ENCODE results near the gene IL36RN.
A peak's percentile ranks its signal among the peaks of the same experiment; 100 is the strongest.

Gene IL36RN

DNA sequence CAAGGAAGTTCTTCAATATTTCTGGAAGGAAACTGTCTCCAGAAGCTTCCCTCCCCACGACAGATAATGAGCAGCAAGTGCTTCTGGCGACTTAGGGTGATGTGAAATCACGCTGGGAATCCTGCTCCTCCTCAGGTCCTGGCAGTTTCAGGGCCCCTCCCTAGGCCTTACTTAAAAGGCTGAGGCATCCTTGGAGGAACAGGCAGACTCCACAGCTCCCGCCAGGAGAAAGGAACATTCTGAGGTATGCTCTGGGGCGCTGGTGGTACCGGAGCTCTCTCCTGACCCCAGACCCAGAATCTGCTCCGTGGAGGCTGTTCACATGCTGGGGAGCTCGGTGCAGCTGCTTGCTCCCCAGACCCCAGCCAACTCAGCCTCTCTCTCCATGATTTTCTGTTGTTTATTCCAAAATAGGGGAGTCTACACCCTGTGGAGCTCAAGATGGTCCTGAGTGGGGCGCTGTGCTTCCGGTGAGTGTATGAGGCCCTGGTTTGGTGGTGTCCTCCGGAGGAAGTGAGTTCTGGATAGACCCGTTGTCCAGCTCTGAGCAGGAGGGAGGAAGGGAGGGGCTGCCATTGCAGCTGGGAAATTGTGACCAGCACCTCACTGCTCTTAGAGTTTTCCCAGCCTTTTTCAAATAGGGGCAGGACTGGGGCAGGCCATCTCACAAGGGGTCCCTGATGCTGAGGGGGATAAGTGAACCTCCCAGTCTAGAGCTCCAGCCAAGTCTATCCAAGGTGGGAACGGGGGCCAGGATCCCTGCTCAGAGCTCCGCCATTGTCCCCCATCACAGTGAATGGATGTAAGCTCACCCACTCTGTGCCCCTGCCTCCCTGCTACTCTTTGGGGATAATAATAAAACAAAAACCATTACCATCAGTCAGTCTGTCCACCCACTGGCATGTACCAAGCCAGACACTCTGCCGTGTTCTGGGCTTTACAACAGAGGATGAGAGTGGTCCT is at the start of gene IL36RN:
Gene IL36RN (plus strand): TSS at position 201 of the 963 bp plus-strand sequence. CDS start 241 bp downstream, at position 442.
- DNase-seq: no peak

- DNase-seq: no peak
Observed at GRCh38 chr2:113009622-113010021, 49.4 kb upstream of the IL36RN start.

GRCh38 chr2:113010088-113010487 is 48.9 kb upstream of the IL36RN start:
- no peak for DNase-seq

DNA sequence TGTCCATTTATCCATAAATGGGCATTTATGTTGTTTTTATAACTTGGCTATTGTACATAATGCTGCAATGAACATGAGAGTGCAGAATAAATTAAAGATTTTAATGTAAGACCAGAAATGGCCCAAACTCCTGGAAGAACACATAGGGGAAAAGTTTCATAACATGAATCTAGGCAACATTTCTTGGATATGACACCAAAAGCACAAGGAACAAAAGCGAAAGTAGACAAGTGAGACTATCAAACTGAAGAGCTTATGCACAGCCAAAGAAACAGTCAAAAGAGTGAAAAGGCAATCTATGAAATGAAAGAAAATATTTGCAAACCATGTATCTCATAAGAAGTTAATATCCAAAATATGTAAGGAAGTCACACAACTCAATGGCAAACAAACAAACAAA is 47.9 kb upstream of the IL36RN start:
- DNase-seq: no peak

DNA sequence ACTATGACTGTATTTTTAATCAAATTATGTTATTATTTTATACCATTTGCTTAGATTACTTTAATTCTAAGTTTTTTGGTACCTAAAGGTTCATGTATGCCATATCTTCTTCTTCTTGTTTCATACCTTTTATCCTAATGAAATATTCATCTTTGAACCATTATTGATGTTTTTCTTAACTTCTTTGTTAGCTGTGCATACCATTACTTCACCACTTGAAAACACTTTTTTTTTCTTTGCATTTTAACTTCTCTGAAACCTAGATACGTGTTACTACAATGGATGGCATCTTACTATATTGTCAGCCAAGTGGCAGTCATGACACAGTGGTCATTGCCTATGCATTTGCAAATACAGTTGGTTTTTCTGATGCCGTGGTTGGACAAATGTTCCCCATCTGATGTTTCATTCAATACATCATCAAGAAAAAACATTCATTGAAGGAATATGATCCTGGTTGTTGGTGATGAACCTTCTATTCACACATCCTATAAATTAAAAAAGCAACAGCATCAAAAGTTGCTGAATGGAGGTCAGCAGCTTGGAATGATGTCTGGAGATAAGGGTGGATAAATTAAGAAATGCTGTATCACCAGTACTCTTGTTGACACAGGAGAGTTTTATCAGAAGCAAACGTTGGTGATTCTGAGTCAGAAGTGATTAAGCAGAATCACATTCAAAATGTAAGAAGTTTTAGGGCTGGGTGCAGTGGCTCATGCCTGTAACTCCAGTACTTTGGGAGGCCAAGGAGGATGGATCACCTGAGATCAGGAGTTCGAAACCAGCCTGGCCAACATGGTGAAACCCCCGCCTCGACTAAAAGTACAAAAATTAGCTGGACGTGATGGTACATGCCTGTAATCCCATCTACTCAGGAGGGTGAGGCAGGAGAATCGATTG is 46.3 kb upstream of the IL36RN start:
- no peak for DNase-seq

DNA sequence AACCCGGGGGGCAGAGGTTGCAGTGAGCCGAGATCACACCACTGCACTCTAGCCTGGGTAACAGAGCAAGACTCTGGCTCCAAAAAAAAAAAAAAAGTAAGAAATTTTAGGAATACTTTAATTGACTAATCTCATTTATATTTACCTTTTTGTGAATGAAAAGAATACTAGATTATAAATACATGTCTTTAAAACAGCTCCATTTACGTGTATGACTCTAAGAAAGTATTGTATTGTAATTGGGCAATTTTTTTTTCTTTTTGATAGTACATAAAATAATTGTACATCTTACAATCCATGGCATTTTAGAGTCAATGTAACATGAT is 45.7 kb upstream of the IL36RN start:
- no peak for DNase-seq

DNA sequence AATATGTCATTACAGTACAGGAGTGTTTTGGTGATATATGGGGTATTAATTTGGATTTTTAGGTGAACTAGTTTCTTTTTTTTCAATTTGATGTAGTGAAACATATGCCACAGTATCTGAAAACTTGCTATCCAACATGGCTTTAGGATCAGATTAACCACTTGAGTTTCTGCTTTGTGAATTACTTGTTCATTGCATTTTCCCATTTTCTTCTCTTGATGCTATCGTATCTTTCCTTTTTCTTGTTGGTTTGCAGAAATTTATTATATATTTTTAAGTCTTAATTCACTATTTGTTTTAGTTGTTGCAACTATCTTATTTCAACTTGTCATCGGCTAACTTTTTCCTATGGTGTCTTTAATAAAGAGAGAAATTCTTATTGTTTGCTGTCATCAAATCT is 44.9 kb upstream of the IL36RN start:
- no peak for DNase-seq

DNA sequence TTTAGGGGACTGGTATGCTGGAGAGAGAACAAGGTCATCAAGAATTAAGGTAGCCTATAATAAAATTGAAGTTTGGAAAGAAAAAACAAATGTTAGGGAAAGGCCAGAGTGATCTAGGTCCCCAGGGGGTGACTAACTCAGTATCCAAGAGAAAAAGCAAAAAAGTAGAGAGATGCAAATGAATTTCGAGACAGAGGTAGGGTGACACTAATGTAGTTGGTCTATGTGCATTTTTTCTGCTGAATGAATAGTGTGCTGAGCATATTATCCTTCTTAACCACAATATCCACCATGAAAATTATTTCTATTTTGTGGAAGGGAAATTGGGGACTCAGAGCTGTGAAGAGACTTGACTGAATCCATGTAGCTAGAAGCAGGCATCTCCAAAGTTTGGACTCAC is 44.0 kb upstream of the IL36RN start:
- DNase-seq: no peak

- no peak for DNase-seq
Observed at GRCh38 chr2:113015655-113016054, 43.3 kb upstream of the IL36RN start.

DNA sequence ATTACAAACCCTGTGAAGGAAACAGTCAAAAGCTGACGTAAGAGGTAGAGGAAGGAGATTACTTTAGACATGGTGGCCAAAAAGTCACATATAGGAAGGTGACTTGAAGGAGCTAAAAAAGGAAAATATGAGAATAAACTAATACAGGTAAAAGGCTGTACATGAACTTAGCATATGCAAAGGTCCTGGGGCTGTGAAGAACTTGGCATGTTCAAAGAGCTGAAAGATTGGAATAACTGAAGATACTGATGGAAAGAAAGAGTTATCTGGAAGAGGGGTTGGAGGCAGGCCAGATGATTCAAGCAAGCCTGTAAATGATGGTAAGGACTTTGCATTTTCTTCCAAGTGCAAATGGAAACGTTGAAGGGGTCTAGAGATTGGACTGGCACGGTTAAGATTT is 40.5 kb upstream of the IL36RN start:
- DNase-seq: no peak

GRCh38 chr2:113021312-113021711 is 37.7 kb upstream of the IL36RN start:
- no peak for DNase-seq

DNA sequence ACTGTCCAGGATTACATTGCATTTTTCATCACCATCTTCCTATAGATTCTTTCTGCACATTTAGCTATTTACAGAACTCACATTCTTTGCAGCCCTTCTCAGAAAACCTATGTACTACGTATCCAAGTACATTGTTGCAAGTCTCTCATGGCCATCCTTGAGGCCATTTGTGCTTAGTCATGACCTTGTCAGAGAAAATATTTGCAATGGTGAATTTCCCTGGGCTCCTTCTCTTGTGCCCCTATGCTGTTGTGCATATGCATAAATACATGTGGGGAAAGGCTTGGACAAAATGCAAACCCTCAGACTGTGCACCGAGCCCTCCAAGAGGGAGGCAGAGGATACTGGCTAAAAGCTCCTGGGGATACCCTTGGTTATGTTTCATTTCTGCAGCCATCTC is 34.2 kb upstream of the IL36RN start:
- DNase-seq: no peak

GRCh38 chr2:113025737-113026136 is 33.3 kb upstream of the IL36RN start:
- no peak for DNase-seq

GRCh38 chr2:113027691-113028090 is 31.3 kb upstream of the IL36RN start:
- no peak for DNase-seq

- DNase-seq: no peak
Observed at GRCh38 chr2:113028112-113028511, 30.9 kb upstream of the IL36RN start.

GRCh38 chr2:113032737-113033136 is 26.3 kb upstream of the IL36RN start:
- no peak for DNase-seq

DNA sequence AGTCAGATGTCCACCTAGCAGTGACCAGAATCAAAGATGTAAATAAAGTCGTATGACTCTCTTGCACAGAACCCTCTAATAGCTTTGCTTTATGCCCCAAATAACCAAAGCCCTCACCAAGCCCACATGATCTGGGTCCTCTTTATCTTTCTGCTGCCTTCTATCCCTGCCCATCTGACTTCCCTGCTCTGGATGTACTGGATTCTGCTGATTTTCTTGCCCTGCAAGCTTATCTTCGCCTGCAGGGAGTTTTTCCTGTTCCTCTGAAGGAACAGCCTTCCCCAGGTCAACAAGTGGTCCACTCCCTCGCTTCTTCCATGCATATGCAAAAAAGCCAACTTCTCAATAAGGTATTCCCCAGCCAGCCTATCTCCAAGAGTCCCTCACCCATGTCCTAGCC is 25.0 kb upstream of the IL36RN start:
- no peak for DNase-seq

DNA sequence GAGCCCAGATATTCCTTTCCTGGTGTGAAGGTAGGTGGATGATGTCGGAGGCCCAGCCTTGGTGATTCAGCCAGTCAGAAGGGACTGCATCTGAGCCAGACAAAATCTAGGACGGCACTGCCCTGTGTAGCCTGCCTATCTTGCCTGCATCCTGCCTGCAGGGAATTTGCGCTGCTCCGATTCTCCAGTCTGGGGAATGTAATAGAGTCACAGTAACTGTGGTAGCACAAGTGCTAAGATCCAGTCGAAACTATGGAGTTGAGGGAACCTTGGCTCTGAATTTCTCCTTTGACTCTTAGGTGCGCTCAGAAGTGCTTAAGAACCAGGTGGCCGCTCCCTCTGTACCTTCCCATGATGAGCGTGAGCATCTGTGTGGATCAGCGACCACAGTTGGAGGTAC is 22.2 kb upstream of the IL36RN start:
- no peak for DNase-seq

- DNase-seq: no peak
Observed at GRCh38 chr2:113038291-113038690, 20.7 kb upstream of the IL36RN start.

DNA sequence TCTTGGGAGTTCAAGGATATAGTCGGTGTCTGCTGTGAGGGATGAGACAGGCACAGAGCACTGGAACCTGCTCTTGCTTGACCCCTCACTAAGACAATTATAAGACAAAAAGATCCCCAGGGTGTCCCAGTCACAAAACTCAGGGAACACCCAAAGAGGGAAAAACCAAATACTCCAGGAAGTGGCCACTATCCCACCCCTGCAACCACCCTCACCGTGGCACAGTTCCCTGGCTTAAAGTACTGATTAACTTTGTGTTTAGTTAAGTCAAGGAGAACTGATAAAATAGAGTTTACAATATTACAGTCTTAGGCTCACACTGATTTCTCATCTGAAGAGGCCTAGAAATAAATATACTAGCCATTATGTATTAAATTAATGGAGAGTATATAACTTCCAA is 19.8 kb upstream of the IL36RN start:
- no peak for DNase-seq

- no peak for DNase-seq
Observed at GRCh38 chr2:113039719-113040118, 19.3 kb upstream of the IL36RN start.

DNA sequence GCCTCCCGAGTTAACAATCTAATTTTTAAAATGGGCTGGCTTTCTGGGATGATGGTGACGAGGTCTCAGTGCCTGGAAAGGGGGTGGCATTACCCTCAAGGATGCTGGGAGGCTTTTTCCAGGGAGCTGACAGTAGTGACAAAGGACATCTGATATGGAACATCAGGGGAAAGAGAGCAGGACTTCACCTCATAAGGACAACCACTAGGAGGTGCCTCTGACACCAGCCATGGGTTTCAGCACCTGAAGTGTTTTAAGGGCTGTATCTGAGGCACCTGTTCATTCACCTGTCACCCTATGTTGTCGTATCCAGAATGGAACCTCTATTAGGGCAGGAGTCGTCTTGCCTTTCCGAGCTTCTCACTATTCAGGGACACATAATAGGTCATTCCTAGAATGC is 17.1 kb upstream of the IL36RN start:
- DNase-seq: peak; percentile 2

DNA sequence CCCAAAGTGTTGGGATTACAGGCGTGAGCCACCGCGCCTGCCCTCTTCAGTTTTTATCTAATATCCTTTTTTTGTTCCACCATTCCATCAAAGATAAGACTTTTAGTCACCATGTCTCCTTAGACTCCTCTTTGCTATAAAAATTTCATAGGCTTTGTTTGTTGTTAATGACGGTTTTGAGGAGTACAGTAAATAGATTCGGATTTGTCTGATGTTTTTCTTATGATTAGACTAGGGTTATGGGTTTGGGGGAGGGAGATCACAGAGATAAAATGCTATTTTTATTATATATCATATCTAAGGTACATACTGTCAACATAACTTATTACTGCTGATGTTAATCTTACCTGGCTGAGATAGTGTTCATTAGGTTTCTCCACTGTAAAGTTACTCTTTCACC is 12.5 kb upstream of the IL36RN start:
- no peak for DNase-seq
